ENCODE measurements around the gene BHMT. TPM values are rescaled to one million over a fixed set of nuclear protein-coding genes. Genes with fewer than 3 reads are reported as not detected.
A peak's percentile ranks its signal among the peaks of the same experiment; 100 is the strongest.

The BHMT gene
- total and polyA plus RNA-seq, 9 of the 15 experiments (the other 6 are each of a cell fraction or from before 2014, with no cell fraction given), result not detected

DNA sequence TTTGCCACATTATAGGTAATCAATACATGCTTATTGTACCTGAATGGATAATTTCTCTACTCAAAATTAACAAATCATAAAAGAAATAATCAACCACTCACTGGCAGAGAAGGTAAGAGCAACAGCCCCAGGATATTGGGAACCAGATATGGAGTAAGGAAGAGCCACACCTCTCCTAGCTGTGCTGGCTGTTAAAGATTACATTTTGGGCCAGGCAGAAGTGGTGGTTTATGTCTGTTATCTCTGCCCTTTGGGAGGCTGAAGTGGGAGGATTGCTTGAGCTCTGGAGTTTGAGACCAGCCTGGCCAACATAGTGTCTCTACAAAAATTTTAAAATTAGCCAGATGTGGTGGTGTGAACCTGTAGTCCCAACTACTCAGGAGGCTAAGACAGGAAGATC is 56.4 kb downstream of the BHMT start:
- no peak overlapping the region for H2AFZ ChIP-seq (ENCODE audit: low read depth, low read length)
- peak; percentile 66 for ATAC-seq
- intact Hi-C loops (cut with micrococcal nuclease), result no loop called here
- no peaks in the 10 kb centered on the region for H3K9me1 ChIP-seq (ENCODE audit: control insufficient read depth, insufficient read depth, low read length)
- H3K36me3 ChIP-seq (ENCODE audit: control insufficient read depth, insufficient read depth, low read length), result no peaks in the 10 kb centered on the region
- H3K4me3 ChIP-seq, result no peak overlapping the region
- no peaks in the 10 kb centered on the region for H4K20me1 ChIP-seq (replicated peaks; ENCODE audit: control insufficient read depth, insufficient read depth, low read length)
- no peaks in the 10 kb centered on the region; a peak in 1 of 5 replicates for H3K4me1 ChIP-seq (replicated peaks in 1 of 2; ENCODE audit: control insufficient read depth in 2 of 2, insufficient read depth in 2 of 2, low read length in 2 of 2)
- no peak overlapping the region for H3K27ac ChIP-seq (ENCODE audit: extremely low read depth, low read depth, low read length)
- H3K27me3 ChIP-seq (ENCODE audit: control insufficient read depth in 2 of 2, insufficient read depth in 2 of 2, low read length in 2 of 2), result no peaks in the 10 kb centered on the region
- no peak for FAIRE-seq
- no peak overlapping the region for H3K4me2 ChIP-seq (ENCODE audit: insufficient read depth, low read length)
- TF ChIP-seq ARID1B (IDR thresholded peaks at IDR 0.05) (peak; percentile 62), RFX1 (IDR thresholded peaks at IDR 0.05) (no peak), RBM25 (IDR thresholded peaks at IDR 0.05; ENCODE audit: low read depth, low read length, severe bottlenecking) (peak; percentile 5), DPF2 (IDR thresholded peaks at IDR 0.05) (0 out of 2 replicates have a peak, but pooled peaks have one; percentile 42), TRIM24 (IDR thresholded peaks at IDR 0.05) (peak; percentile 39 to 56; a peak in 2 of 4 replicates), NCOR1 (IDR thresholded peaks at IDR 0.05) (peak; percentile 40; the same call in 1 of the 2 replicates), TCF3 (CRISPR knock-in tag; IDR thresholded peaks at IDR 0.05) (peak; percentile 55; the same call in 1 of the 2 replicates), LCOR (CRISPR knock-in tag; IDR thresholded peaks at IDR 0.05) (0 out of 2 replicates have a peak, but pooled peaks have one; percentile 56), CHCHD3 (CRISPR knock-in tag; IDR thresholded peaks at IDR 0.05) (no peak), TAL1 (IDR thresholded peaks at IDR 0.05) (peak; percentile 65; the same call in 1 of the 2 replicates), ATF7 (IDR thresholded peaks at IDR 0.05) (no peak), CBFA2T3 (IDR thresholded peaks at IDR 0.05) (peak; percentile 77), CBFA2T2 (conservative IDR thresholded peaks at IDR 0.05) (peak; percentile 63), ZNF12 (CRISPR knock-in tag; IDR thresholded peaks at IDR 0.05) (no peak), ZNF239 (CRISPR knock-in tag; IDR thresholded peaks at IDR 0.05) (no peak), ZNF764 (CRISPR knock-in tag; IDR thresholded peaks at IDR 0.05; ENCODE audit: low read depth) (no peak)
- TF ChIP-seq, protein P1, sequence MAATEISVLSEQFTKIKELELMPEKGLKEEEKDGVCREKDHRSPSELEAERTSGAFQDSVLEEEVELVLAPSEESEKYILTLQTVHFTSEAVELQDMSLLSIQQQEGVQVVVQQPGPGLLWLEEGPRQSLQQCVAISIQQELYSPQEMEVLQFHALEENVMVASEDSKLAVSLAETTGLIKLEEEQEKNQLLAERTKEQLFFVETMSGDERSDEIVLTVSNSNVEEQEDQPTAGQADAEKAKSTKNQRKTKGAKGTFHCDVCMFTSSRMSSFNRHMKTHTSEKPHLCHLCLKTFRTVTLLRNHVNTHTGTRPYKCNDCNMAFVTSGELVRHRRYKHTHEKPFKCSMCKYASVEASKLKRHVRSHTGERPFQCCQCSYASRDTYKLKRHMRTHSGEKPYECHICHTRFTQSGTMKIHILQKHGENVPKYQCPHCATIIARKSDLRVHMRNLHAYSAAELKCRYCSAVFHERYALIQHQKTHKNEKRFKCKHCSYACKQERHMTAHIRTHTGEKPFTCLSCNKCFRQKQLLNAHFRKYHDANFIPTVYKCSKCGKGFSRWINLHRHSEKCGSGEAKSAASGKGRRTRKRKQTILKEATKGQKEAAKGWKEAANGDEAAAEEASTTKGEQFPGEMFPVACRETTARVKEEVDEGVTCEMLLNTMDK (IDR thresholded peaks at IDR 0.05; ENCODE audit: borderline replicate concordance, insufficient read depth, low read depth, low read length, poor library complexity, severe bottlenecking), result no peak
- TF ChIP-seq, protein P2, sequence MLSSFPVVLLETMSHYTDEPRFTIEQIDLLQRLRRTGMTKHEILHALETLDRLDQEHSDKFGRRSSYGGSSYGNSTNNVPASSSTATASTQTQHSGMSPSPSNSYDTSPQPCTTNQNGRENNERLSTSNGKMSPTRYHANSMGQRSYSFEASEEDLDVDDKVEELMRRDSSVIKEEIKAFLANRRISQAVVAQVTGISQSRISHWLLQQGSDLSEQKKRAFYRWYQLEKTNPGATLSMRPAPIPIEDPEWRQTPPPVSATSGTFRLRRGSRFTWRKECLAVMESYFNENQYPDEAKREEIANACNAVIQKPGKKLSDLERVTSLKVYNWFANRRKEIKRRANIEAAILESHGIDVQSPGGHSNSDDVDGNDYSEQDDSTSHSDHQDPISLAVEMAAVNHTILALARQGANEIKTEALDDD (IDR thresholded peaks at IDR 0.05), result 0 out of 2 replicates have a peak, but pooled peaks have one; percentile 22
- TF ChIP-seq, protein P3, sequence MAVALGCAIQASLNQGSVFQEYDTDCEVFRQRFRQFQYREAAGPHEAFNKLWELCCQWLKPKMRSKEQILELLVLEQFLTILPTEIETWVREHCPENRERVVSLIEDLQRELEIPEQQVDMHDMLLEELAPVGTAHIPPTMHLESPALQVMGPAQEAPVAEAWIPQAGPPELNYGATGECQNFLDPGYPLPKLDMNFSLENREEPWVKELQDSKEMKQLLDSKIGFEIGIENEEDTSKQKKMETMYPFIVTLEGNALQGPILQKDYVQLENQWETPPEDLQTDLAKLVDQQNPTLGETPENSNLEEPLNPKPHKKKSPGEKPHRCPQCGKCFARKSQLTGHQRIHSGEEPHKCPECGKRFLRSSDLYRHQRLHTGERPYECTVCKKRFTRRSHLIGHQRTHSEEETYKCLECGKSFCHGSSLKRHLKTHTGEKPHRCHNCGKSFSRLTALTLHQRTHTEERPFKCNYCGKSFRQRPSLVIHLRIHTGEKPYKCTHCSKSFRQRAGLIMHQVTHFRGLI (CRISPR knock-in tag; IDR thresholded peaks at IDR 0.05), result no peak
- DNase-seq (ENCODE audit: extremely low read depth in 1 of 4, low spot score in 3 of 4), result peak in 2 of 4 experiments; percentile 23 to 41
- in situ Hi-C loops (cut with MboI), result no loop called here
- no TSS peak for BruUV-seq (replicated peaks)
- CTCF ChIA-PET (ENCODE audit: low intra/inter-chr PET ratio), result no interaction called here
- H3K79me2 ChIP-seq (ENCODE audit: control insufficient read depth, insufficient read depth, low read length), result no peaks in the 10 kb centered on the region
- H3K9ac ChIP-seq (ENCODE audit: insufficient read depth in 1 of 2, low read depth in 2 of 2, low read length in 2 of 2), result no peak overlapping the region
- POLR2A ChIA-PET, result interaction anchor here (0.8 kb wide), 2 partner anchors 13 to 302 kb away, joined by 3 read pairs; no protein-coding TSS in a partner anchor
- H3K9me3 ChIP-seq (replicated peaks; ENCODE audit: control insufficient read depth, insufficient read depth, low read depth, low read length), result no peaks in the 10 kb centered on the region
